ENCODE data around the gene JMY.

- TF ChIP-seq CTCF (IDR thresholded peaks at IDR 0.05 in 2 of 3, conservative IDR thresholded peaks at IDR 0.05 in 1 of 3; ENCODE audit: borderline replicate concordance in 1 of 3, insufficient read depth in 1 of 3, low read depth in 2 of 3, low read length in 2 of 3) (no peak), POLR2AphosphoS5 (IDR thresholded peaks at IDR 0.05; ENCODE audit: low read depth, low read length) (no peak), EZH2phosphoT487 (IDR thresholded peaks at IDR 0.05; ENCODE audit: borderline replicate concordance) (no peak), CEBPB (IDR thresholded peaks at IDR 0.05; ENCODE audit: low read depth) (no peak)
Measured at GRCh38 chr5:79189439-79190234, 46.3 kb upstream of the JMY start.

All from HCT116 (cell line).